ENCODE results near the gene XRN1.
"Not testable (repeated sequence)": the region's sequence is repeated elsewhere in the genome, so short reads cannot be mapped to it uniquely, and the experiment has no call there.

Gene XRN1

GRCh38 chr3:142310439-142310838, 137.4 kb downstream of the XRN1 start:
- no peak overlapping the region for H3K4me3 ChIP-seq (ENCODE audit: low read length, poor library complexity, severe bottlenecking)

GRCh38 chr3:142302847-142303246, 145.0 kb downstream of the XRN1 start:
- H3K4me1 ChIP-seq (ENCODE audit: insufficient read depth, low read length, poor library complexity, severe bottlenecking); H3K79me2 ChIP-seq (ENCODE audit: insufficient read depth, low read length); H3K27me3 ChIP-seq (ENCODE audit: insufficient read depth, low read length, poor library complexity, severe bottlenecking); H3K4me2 ChIP-seq (ENCODE audit: low read depth, low read length, poor library complexity, severe bottlenecking); H3K4me3 ChIP-seq (ENCODE audit: low read length, poor library complexity, severe bottlenecking); H3K36me3 ChIP-seq (ENCODE audit: insufficient read depth, low read length); H2AFZ ChIP-seq (ENCODE audit: low read length); H4K20me1 ChIP-seq (ENCODE audit: insufficient read depth, low read length, poor library complexity, severe bottlenecking); H3F3A ChIP-seq (ENCODE audit: low read depth); H3K9me3 ChIP-seq (ENCODE audit: insufficient read depth, low read depth, low read length); H3K9me2 ChIP-seq (replicated peaks; ENCODE audit: low read depth, low read length); H3K9ac ChIP-seq (ENCODE audit: low read depth, low read length, poor library complexity, severe bottlenecking): not testable (repeated sequence)

More at GRCh38 chr3:142310439-142310838, 137.4 kb downstream of the XRN1 start:
- Histone ChIP-seq H3K27me3 (ENCODE audit: insufficient read depth, low read length, poor library complexity, severe bottlenecking) (no peaks in the 10 kb centered on the region), H4K20me1 (ENCODE audit: insufficient read depth, low read length, poor library complexity, severe bottlenecking) (no peaks in the 10 kb centered on the region), H2AFZ (ENCODE audit: low read length) (no peak overlapping the region), H3K9ac (ENCODE audit: low read depth, low read length, poor library complexity, severe bottlenecking) (no peak overlapping the region), H3F3A (ENCODE audit: low read depth) (no peaks in the 10 kb centered on the region), H3K9me3 (ENCODE audit: insufficient read depth, low read depth, low read length) (no peaks in the 10 kb centered on the region), H3K36me3 (ENCODE audit: insufficient read depth, low read length) (peaks cover 20% of the 10 kb centered on the region), H3K79me2 (ENCODE audit: insufficient read depth, low read length) (no peaks in the 10 kb centered on the region), H3K9me2 (replicated peaks; ENCODE audit: low read depth, low read length) (no peaks in the 10 kb centered on the region), H3K4me2 (ENCODE audit: low read depth, low read length, poor library complexity, severe bottlenecking) (no peak overlapping the region), H3K4me1 (ENCODE audit: insufficient read depth, low read length, poor library complexity, severe bottlenecking) (no peaks in the 10 kb centered on the region)
- TF ChIP-seq CTCF (conservative IDR thresholded peaks at IDR 0.05; ENCODE audit: low read length) (no peak), EZH2phosphoT487 (IDR thresholded peaks at IDR 0.05; ENCODE audit: borderline replicate concordance) (no peak)

- Histone ChIP-seq H4K20me1 (ENCODE audit: insufficient read depth, low read length, poor library complexity, severe bottlenecking) (no peaks in the 10 kb centered on the region), H3K4me2 (ENCODE audit: low read depth, low read length, poor library complexity, severe bottlenecking) (no peak overlapping the region), H3K36me3 (ENCODE audit: insufficient read depth, low read length) (no peaks in the 10 kb centered on the region), H2AFZ (ENCODE audit: low read length) (no peak overlapping the region), H3K27me3 (ENCODE audit: insufficient read depth, low read length, poor library complexity, severe bottlenecking) (no peaks in the 10 kb centered on the region), H3K9me3 (ENCODE audit: insufficient read depth, low read depth, low read length) (no peaks in the 10 kb centered on the region), H3K4me3 (ENCODE audit: low read length, poor library complexity, severe bottlenecking) (no peak overlapping the region), H3K4me1 (ENCODE audit: insufficient read depth, low read length, poor library complexity, severe bottlenecking) (no peaks in the 10 kb centered on the region), H3K9me2 (replicated peaks; ENCODE audit: low read depth, low read length) (no peaks in the 10 kb centered on the region), H3F3A (ENCODE audit: low read depth) (no peaks in the 10 kb centered on the region), H3K9ac (ENCODE audit: low read depth, low read length, poor library complexity, severe bottlenecking) (no peak overlapping the region), H3K79me2 (ENCODE audit: insufficient read depth, low read length) (no peaks in the 10 kb centered on the region)
- TF ChIP-seq CTCF (conservative IDR thresholded peaks at IDR 0.05; ENCODE audit: low read length), result no peak
Observed at GRCh38 chr3:142298626-142299025, 149.2 kb downstream of the XRN1 start.

- no peaks in the 10 kb centered on the region for H3K36me3 ChIP-seq (ENCODE audit: insufficient read depth, low read length)
- H3K9me2 ChIP-seq (replicated peaks; ENCODE audit: low read depth, low read length), result no peaks in the 10 kb centered on the region
- H3K9me3 ChIP-seq (ENCODE audit: insufficient read depth, low read depth, low read length), result no peaks in the 10 kb centered on the region
- H3K79me2 ChIP-seq (ENCODE audit: insufficient read depth, low read length), result no peaks in the 10 kb centered on the region
- H3F3A ChIP-seq (ENCODE audit: low read depth), result no peaks in the 10 kb centered on the region
- no peaks in the 10 kb centered on the region for H4K20me1 ChIP-seq (ENCODE audit: insufficient read depth, low read length, poor library complexity, severe bottlenecking)
- H3K4me3 ChIP-seq (ENCODE audit: low read length, poor library complexity, severe bottlenecking), result no peak overlapping the region
- H3K27me3 ChIP-seq (ENCODE audit: insufficient read depth, low read length, poor library complexity, severe bottlenecking), result no peaks in the 10 kb centered on the region
- no peaks in the 10 kb centered on the region for H3K4me1 ChIP-seq (ENCODE audit: insufficient read depth, low read length, poor library complexity, severe bottlenecking)
- TF ChIP-seq EZH2phosphoT487 (IDR thresholded peaks at IDR 0.05; ENCODE audit: borderline replicate concordance) (no peak), CTCF (conservative IDR thresholded peaks at IDR 0.05; ENCODE audit: low read length) (no peak)
- H2AFZ ChIP-seq (ENCODE audit: low read length), result no peak overlapping the region
- no peak overlapping the region for H3K4me2 ChIP-seq (ENCODE audit: low read depth, low read length, poor library complexity, severe bottlenecking)
- no peak overlapping the region for H3K9ac ChIP-seq (ENCODE audit: low read depth, low read length, poor library complexity, severe bottlenecking)
Observed at GRCh38 chr3:142296507-142296906, 151.3 kb downstream of the XRN1 start.

Data from Loucy (cell line).